HG02970 (cell line): ENCODE measurements around the gene IGFL2.
"Not testable (repeated sequence)": the region's sequence is repeated elsewhere in the genome, so short reads cannot be mapped to it uniquely, and the experiment has no call there.

Experiments
- ATAC-seq: cut with Tn5 transposase; IDR thresholded peaks from one replicate; pipeline ENCODE4 v1.9.1; 2021; ENCODE audit warnings: mild to moderate bottlenecking, moderate library complexity, moderate number of reproducible peaks; ENCODE audit not compliant: unreplicated experiment, low FRiP score

Gene IGFL2

DNA sequence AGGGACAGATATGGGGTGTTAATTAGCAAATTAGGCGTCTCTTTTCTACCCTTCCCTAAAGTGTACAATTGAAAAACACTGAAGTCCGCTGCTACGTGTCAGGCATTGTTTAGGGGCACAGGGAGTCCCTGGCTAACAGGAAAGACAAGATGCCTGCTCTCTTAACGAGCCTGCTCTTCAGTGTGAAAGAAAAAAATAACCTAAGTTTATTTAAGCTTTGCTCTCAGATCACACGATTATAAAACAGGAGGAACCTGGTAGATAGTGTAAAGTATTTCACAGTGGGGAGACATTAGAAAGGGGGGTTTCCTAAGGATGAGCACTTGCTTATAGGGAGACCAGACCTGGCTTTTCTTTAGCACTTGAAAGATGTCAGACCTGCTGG, 38.7 kb downstream of the IGFL2 start:
- no peak for ATAC-seq

DNA sequence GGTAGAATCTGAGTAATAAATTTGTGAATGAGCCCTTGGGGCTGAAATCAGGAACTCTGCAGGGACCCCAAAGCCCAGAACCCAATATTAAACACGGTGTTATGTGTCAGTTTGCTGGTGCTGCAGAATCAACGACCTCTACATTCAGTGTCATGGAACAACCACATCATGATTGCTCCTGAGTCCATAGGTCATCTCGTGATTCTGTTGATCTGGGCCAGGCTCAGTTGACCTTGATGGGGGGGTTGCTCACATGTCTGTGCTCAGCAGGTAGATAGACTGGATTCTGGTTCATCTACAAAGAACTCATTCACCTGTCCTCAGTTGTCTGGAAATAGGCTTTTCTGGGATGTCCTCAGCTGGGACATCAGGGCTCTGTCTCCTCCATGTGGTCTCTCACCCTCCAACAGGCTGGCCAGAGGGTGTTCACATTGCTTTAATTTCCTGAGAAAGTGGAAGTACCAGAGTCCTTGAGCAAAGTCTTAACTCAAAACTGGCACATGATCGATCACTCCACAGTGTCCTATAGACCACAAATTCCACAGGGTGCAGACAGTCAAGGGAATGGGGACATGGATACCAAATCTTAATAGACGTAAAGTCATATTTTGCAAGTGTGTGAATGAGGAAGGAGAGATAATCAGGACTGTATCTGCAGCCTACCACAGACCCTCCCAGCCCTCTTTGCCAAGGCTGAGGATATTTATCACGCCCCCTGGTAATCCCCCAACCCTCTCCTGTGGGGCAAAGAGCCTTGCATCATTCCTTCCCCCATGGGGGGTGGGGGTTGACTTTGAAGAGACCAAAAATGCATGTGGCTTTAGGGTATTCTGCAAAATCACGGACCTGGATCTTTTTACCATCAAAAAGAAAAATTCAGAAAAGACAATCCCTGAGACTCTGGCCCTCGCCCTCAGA, 42.2 kb downstream of the IGFL2 start:
- ATAC-seq, result no peak

DNA sequence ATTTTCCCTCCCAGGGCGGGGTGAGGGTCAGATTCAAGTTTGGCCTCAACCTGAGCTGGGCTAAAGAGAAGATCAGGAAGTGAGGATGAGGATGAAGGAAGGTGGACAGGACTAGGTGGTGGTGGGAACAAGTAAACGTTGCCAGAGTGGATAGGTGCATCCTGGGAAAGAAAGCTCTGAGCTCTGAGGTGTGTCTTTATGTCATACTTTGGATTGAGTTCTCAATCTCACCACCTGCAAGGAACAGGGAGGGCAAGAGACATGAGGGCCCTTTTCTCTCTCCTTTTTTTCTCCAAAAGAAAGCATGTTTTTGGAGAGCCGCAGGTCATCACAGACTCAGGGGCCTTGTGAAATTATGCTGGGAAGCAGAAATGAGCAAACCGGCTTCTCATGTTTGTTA, 43.3 kb downstream of the IGFL2 start:
- ATAC-seq, result no peak

- ATAC-seq, result no peak
Measured at GRCh38 chr19:46191972-46192371, 43.9 kb downstream of the IGFL2 start.

DNA sequence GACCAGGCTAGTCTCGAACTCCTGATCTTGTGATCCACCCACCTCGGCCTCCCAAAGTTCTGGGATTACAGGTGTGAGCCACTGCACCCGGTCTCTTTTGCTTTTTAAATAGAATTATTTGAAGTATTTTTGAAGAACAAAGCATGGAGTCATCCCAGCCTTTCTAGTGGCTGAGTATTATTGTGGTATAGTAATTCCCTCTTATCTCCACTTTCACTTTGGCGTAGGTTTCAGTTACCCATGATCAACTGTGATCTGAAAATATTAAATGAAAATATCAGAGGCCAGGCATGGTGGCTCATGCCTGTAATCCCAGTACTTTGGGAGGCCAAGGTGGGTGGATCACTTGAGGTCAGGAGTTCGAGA, 44.6 kb downstream of the IGFL2 start:
- not testable (repeated sequence) for ATAC-seq

GRCh38 chr19:46192992-46193650, 45.1 kb downstream of the IGFL2 start:
- no peak for ATAC-seq

DNA sequence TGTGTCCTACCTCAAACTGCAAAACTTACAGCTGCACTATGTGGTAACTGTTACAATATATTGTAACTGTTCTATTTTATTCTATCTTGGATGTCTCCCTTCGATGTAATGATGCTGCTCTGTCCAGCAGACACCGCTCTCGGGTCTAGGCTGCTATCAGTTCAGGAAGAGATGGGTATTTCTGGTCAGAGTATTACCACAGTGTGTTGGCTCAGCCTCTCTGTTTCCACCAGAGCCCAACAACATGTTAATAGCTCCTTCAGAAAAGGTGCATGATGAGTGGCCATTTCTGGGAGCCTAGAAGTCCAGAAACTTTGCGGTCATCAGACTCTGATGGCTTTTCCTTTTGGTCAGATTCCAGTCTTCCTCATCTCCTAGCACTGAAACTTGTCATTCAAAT, 45.6 kb downstream of the IGFL2 start:
- ATAC-seq, result no peak

DNA sequence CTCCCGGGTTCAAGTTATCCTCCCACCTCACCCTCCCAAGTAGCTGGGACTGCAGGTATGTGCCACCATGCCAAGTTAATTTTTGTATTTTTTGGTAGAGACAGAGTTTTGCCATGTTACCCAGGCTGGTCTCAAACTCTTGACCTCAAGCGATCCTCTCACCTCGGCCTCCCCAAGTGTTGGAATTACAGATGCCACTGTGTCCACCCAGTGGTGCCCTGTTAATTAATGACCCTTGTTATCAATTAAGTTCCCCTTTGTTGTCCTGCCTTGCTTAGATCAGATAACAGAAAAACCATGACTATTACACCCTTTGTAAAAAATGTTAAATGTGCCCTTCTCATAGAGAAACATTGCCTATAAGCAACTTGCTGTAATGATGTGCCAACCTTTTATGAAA, 47.1 kb downstream of the IGFL2 start:
- ATAC-seq, result no peak

DNA sequence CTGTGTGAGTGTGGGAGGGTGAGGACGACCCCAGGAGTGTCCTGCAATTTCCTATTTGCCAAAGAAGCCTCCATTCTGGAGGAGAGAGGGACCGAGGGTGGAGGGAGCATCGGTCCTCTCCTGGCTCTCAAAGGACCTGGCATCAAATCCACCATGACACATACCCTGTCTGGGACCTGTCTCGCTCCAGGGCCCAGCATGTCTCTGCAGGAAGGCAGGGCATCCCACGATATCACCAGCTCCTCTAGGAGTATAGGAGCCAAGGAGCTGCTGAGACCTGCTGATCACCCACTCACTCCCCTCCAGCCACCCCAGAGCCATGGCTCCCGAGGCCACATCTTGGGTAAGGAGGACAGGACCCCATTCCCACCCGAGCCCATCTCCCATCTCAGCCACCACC, 47.9 kb downstream of the IGFL2 start:
- not testable (repeated sequence) for ATAC-seq

DNA sequence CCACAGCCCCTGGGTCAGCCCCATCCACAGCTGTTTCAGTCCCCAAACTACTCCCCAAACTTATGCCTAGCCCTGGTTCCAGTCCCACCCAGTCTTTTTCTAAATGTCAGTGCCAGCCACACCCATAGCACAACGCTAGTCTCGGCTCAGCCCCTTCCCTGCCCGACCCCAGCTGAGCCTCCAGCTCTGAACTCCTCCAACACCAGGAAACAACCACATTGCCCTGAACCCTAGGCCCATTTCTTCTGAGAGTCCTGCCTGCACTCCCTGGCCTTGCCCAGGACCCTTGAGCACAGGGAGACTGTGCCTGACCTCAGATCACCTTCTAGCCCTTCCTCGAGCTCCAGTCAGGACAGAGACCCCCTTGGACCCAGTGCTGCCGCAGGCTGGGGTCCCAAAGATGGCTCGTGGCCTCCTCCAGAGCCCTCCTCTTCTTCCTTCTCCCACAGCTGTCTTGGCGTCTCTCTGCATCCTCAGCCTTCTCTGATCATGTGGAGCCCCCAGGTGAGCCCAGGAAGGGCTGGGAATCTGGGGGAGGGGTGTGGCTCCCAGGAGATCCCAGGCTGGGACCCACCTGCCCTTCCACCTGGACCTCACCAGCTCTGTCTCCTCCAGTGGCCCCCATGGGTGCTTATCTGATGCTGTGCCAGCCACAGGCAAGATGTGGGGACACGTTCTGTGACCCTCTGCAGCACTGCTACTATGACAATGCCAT, 48.5 kb downstream of the IGFL2 start:
- ATAC-seq, result no peak

- no peak for ATAC-seq
Measured at GRCh38 chr19:46197314-46198070, 49.5 kb downstream of the IGFL2 start.

GRCh38 chr19:46198756-46199155, 50.7 kb downstream of the IGFL2 start:
- no peak for ATAC-seq

- ATAC-seq, result no peak
Measured at GRCh38 chr19:46201454-46202310, 53.6 kb downstream of the IGFL2 start.

DNA sequence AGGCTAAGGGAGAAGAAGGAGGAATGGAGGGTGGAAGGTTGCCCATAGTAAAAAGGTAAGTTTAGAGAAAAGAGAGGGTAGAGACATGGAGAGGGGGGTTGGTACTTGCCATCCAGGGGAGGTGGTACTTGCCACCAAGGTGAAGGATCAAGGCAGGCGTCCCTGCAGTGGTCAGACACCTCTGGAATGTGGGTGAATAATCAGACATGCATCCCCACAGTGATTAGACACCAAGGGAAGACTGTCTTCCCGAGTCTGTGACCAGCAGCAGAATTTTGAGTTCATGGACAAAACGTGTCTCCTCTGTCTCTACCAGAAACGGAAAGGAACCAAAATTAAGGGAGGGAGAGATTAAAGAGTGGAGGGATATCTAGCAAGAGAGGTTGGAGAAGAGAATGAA, 54.4 kb downstream of the IGFL2 start:
- no peak for ATAC-seq

- ATAC-seq, result no peak
Measured at GRCh38 chr19:46202872-46203860, 55.1 kb downstream of the IGFL2 start.

GRCh38 chr19:46204008-46204407, 56.0 kb downstream of the IGFL2 start:
- ATAC-seq, result no peak

GRCh38 chr19:46205183-46205984, 57.3 kb downstream of the IGFL2 start:
- ATAC-seq, result no peak

DNA sequence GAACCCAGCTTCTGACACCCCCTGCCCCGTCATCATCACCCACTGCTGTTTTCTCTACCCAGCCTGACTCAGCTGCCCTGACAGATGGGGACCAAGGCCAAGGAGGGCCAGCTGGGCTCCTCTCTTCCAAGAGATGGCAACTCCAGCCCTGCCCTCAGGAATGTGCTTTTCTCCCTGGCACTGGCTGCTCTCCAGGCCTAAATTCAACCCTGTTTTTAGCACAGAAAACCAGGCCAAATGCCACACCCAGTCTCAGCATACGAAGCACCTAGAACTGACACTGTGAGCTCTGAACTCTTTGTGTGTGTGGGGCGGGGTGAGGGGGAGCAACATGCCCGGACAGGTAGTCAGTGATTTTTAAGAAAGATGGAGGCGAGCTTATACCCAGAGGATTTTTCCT, 58.1 kb downstream of the IGFL2 start:
- ATAC-seq, result no peak
